H1 (cell line): ENCODE measurements around the gene EDEM2. TPM values are rescaled to one million over a fixed set of nuclear protein-coding genes. Genes with fewer than 3 reads are reported as not detected.

Experiments used
- CTCF ChIA-PET: fragments of 300-600 bp; sonication (Branson Sonifier 250); formaldehyde crosslinking; loops from one replicate; lab custom pipeline; 2021; ENCODE audit not compliant: partially characterized antibody; lab: Charles Lee
- POLR2A ChIA-PET: fragments of 300-600 bp; sonication (Branson Sonifier 250); formaldehyde crosslinking; loops from one replicate; lab custom pipeline; 2021; ENCODE audit warnings: inconsistent platforms; ENCODE audit not compliant: partially characterized antibody; lab: Charles Lee
- DNase-seq, 2 experiments: peaks; one replicate each; pipeline versions ENCODE4 v3.0.0 to v3.0.0-alpha.2; 2010 to 2022; ENCODE audit warnings: low spot score in 2 of 2, low read depth in 1 of 2, mixed read lengths in 1 of 2
- FAIRE-seq: peaks from 2 replicates; lab custom pipeline; 2011; peaks lifted over from hg19 to GRCh38; lab: Jason Lieb, UNC
- H2AFZ ChIP-seq: 2 replicates; pipeline ENCODE4 v1.8.1; 2012; ENCODE audit warnings: low read length, inconsistent platforms
- H2AK5ac ChIP-seq: 2 replicates; pipeline ENCODE4 v1.6.1; 2013; ENCODE audit warnings: low read depth, low read length
- H2BK120ac ChIP-seq: replicated peaks from 2 replicates; pipeline ENCODE3; 2013; ENCODE audit warnings: low read depth, low read length, inconsistent platforms
- H2BK12ac ChIP-seq: 2 replicates; pipeline ENCODE4 v1.6.1; 2013; ENCODE audit warnings: low read depth, low read length
- H2BK15ac ChIP-seq: 2 replicates; pipeline ENCODE4 v1.6.1; 2013; ENCODE audit warnings: low read length
- H2BK20ac ChIP-seq: 2 replicates; pipeline ENCODE4 v1.6.1; 2013; ENCODE audit warnings: low read length
- H2BK5ac ChIP-seq: 2 replicates; pipeline ENCODE4 v1.6.1; 2013; ENCODE audit warnings: low read depth, low read length
- H3K14ac ChIP-seq: 2 replicates; pipeline ENCODE4 v1.6.1; 2013; ENCODE audit warnings: inconsistent platforms; ENCODE audit not compliant: insufficient read length
- H3K18ac ChIP-seq: 2 replicates; pipeline ENCODE4 v1.6.1; 2013; ENCODE audit warnings: low read length; ENCODE audit errors: extremely low read depth
- H3K23ac ChIP-seq: 2 replicates; pipeline ENCODE4 v1.6.1; 2013; ENCODE audit warnings: inconsistent platforms; ENCODE audit not compliant: insufficient read length
- H3K23me2 ChIP-seq: 2 replicates; pipeline ENCODE4 v1.6.1; 2013; ENCODE audit warnings: low read depth, low read length
- H3K27ac ChIP-seq: 2 replicates; pipeline ENCODE4 v1.6.1; 2011; ENCODE audit warnings: low read depth, low read length, inconsistent platforms
- H3K27me3 ChIP-seq, 4 experiments: replicated peaks in 1 of 4; 1 replicate in 1 of 4; 2 replicates in 3 of 4; pipeline versions ENCODE4 v1.6.1 to v1.8.1; 2011 to 2013; ENCODE audit warnings: low read length in 3 of 4, mild to moderate bottlenecking in 3 of 4, inconsistent platforms in 2 of 4, mixed read lengths in 2 of 4, moderate library complexity in 1 of 4; ENCODE audit not compliant: control insufficient read depth in 3 of 4, insufficient read depth in 3 of 4; ENCODE audit errors: extremely low read depth in 1 of 4
- H3K36me3 ChIP-seq, 4 experiments: 2 replicates each; pipeline versions ENCODE4 v1.6.1 to v1.8.1; 2011 to 2013; ENCODE audit warnings: mild to moderate bottlenecking in 4 of 4, low read length in 3 of 4, moderate library complexity in 2 of 4, control low read depth in 1 of 4, inconsistent platforms in 1 of 4; ENCODE audit not compliant: insufficient read depth in 4 of 4, control insufficient read depth in 2 of 4
- H3K4ac ChIP-seq: replicated peaks from 2 replicates; pipeline ENCODE3; 2013; ENCODE audit warnings: low read length, low read depth, mixed read lengths, inconsistent platforms; ENCODE audit not compliant: insufficient read length
- H3K4me1 ChIP-seq, 4 experiments: replicated peaks in 1 of 4; 1 replicate in 1 of 4; 2 replicates in 3 of 4; pipeline versions ENCODE4 v1.6.1 to v1.8.1; 2011 to 2013; ENCODE audit warnings: low read length in 3 of 4, inconsistent platforms in 2 of 4, mixed read lengths in 1 of 4; ENCODE audit not compliant: insufficient read depth in 4 of 4, control insufficient read depth in 3 of 4
- H3K4me2 ChIP-seq, 2 experiments: 2 replicates each; pipeline versions ENCODE4 v1.6.1 to v1.8.1; 2011 to 2013; ENCODE audit warnings: low read depth in 2 of 2, low read length in 2 of 2, control low read depth in 1 of 2, inconsistent platforms in 1 of 2, mild to moderate bottlenecking in 1 of 2; ENCODE audit not compliant: insufficient read depth in 1 of 2
- H3K4me3 ChIP-seq, 4 experiments: fragments of 200-600, 300-600 bp in 1 of 4; sonication (generic), shearing (Covaris generic), sonication (Bioruptor Twin) in 1 of 4; 2 replicates each; pipeline versions ENCODE4 v1.5.1 to v1.8.1; 2011 to 2016; ENCODE audit warnings: low read length in 4 of 4, low read depth in 3 of 4, control low read depth in 2 of 4, inconsistent platforms in 2 of 4, mild to moderate bottlenecking in 2 of 4, mixed read lengths in 1 of 4, moderate library complexity in 1 of 4; ENCODE audit not compliant: insufficient read depth in 2 of 4; ENCODE audit errors: extremely low read depth in 1 of 4
- H3K56ac ChIP-seq: replicated peaks from 2 replicates; pipeline ENCODE3; 2013; ENCODE audit warnings: low read depth, mild to moderate bottlenecking, mixed read lengths, low read length, inconsistent platforms; ENCODE audit not compliant: insufficient read length
- H3K79me1 ChIP-seq: 2 replicates; pipeline ENCODE4 v1.6.1; 2013; ENCODE audit warnings: low read depth, low read length, control low read depth
- H3K79me2 ChIP-seq, 2 experiments: 2 replicates each; pipeline versions ENCODE4 v1.6.1 to v1.8.1; 2012 to 2013; ENCODE audit warnings: low read length in 2 of 2, mild to moderate bottlenecking in 2 of 2, inconsistent platforms in 1 of 2; ENCODE audit not compliant: insufficient read depth in 2 of 2, control insufficient read depth in 1 of 2
- H3K9ac ChIP-seq, 4 experiments: replicated peaks in 1 of 4; 1 replicate in 1 of 4; 2 replicates in 3 of 4; pipeline versions ENCODE4 v1.6.1 to v1.8.1; 2011 to 2013; ENCODE audit warnings: low read depth in 3 of 4, low read length in 3 of 4, control low read depth in 2 of 4, mild to moderate bottlenecking in 2 of 4, moderate library complexity in 2 of 4, inconsistent platforms in 1 of 4; ENCODE audit errors: extremely low read depth in 1 of 4
- H3K9me3 ChIP-seq, 2 experiments: 2 replicates each; pipeline versions ENCODE4 v1.6.1 to v1.8.1; 2012 to 2013; ENCODE audit warnings: mild to moderate bottlenecking in 2 of 2, moderate library complexity in 2 of 2, control low read depth in 1 of 2, inconsistent platforms in 1 of 2, low read depth in 1 of 2, low read length in 1 of 2, mixed read lengths in 1 of 2; ENCODE audit not compliant: insufficient read depth in 2 of 2
- H4K20me1 ChIP-seq, 2 experiments: replicated peaks in 1 of 2; 2 replicates each; pipeline versions ENCODE3 to v1.8.1; 2011 to 2013; ENCODE audit warnings: inconsistent platforms in 2 of 2, low read length in 2 of 2, mild to moderate bottlenecking in 1 of 2; ENCODE audit not compliant: insufficient read depth in 2 of 2, control insufficient read depth in 1 of 2
- H4K5ac ChIP-seq: 2 replicates; pipeline ENCODE4 v1.6.1; 2013; ENCODE audit warnings: low read length, low read depth, mixed read lengths, inconsistent platforms; ENCODE audit not compliant: insufficient read length
- H4K8ac ChIP-seq: 2 replicates; pipeline ENCODE4 v1.8.0; 2013; ENCODE audit warnings: mild to moderate bottlenecking, moderate library complexity, low read length, inconsistent platforms; ENCODE audit not compliant: insufficient read depth; ENCODE audit errors: extremely low read depth
- H4K91ac ChIP-seq: replicated peaks from 2 replicates; pipeline ENCODE3; 2013; ENCODE audit warnings: low read length, mixed read lengths, inconsistent platforms; ENCODE audit not compliant: insufficient read length
- BRCA1 ChIP-seq: IDR thresholded peaks from 2 replicates; pipeline ENCODE4 v1.6.1; 2012; ENCODE audit warnings: low read depth, low read length, improper control_type of control experiment
- CTCF ChIP-seq, 3 experiments: IDR thresholded peaks; 1 replicate in 2 of 3; 2 replicates in 1 of 3; pipeline versions ENCODE4 v1.5.1 to v1.6.1; 2011; ENCODE audit warnings: low read length in 3 of 3, mild to moderate bottlenecking in 3 of 3, inconsistent platforms in 2 of 3, low read depth in 1 of 3, moderate library complexity in 1 of 3; ENCODE audit not compliant: insufficient read depth in 1 of 3; ENCODE audit errors: control extremely low read depth in 1 of 3
- JUND ChIP-seq: IDR thresholded peaks from 2 replicates; pipeline ENCODE4 v1.6.1; 2011; ENCODE audit warnings: mild to moderate bottlenecking, improper control_type of control experiment, low read length
- MAX ChIP-seq: IDR thresholded peaks from 2 replicates; pipeline ENCODE4 v1.6.1; 2012; ENCODE audit warnings: inconsistent platforms
- POU5F1 ChIP-seq: IDR thresholded peaks from 2 replicates; pipeline ENCODE4 v1.6.1; 2011; ENCODE audit warnings: low read depth, mild to moderate bottlenecking, low read length, moderate library complexity
- RXRA ChIP-seq: IDR thresholded peaks from 2 replicates; pipeline ENCODE4 v1.6.1; 2011; ENCODE audit warnings: low read depth, mild to moderate bottlenecking, low read length, moderate library complexity; ENCODE audit not compliant: insufficient read depth
- TAF7 ChIP-seq: optimal IDR thresholded peaks from 2 replicates; pipeline ENCODE3; 2011; ENCODE audit warnings: low read depth, mild to moderate bottlenecking, inconsistent platforms, low read length, moderate library complexity, borderline replicate concordance
- ZNF274 ChIP-seq: IDR thresholded peaks from 2 replicates; pipeline ENCODE4 v1.7.0; 2012; ENCODE audit warnings: low read length, borderline replicate concordance; ENCODE audit errors: extremely low read depth
- WGBS, 2 experiments: shearing (Covaris generic) in 1 of 2; methylation state at CpG; one replicate each; pipeline versions ENCODE4 v1.1.6 to v1.1.7; 2013 to 2015; ENCODE audit warnings: low lambda C conversion rate in 2 of 2, mixed read lengths in 2 of 2, inconsistent platforms in 1 of 2, low coverage in 1 of 2, missing lambda C conversion rate in 1 of 2; ENCODE audit not compliant: insufficient replicate concordance in 2 of 2, insufficient coverage in 1 of 2, insufficient read length in 1 of 2; ENCODE audit errors: extremely low coverage in 1 of 2, missing lambda C conversion rate in 1 of 2; 5-methylcytosine and 5-hydroxymethylcytosine counted together
- polyA plus RNA-seq, 7 experiments: library from polyadenylated mRNA; depleted of rRNA in 3 of 7; stranded (reverse) in 5 of 7; unstranded in 2 of 7; fragments of >200 nt in 5 of 7; fragments of 200-250 nt in 2 of 7; gene quantifications; 1 replicate in 5 of 7; 2 replicates in 1 of 7; 4 replicates in 1 of 7; pipeline versions ENCODE4 v1.2.1 to v1.2.3, GENCODE V29; 2011 to 2013; ENCODE audit warnings: missing spikeins in 2 of 7, mixed read lengths in 2 of 7
- total RNA-seq: library from RNA; stranded (reverse); fragmentation: NEBNext Ultra II Directional; extraction: Animal tissue kit (Norgen Biotek cat#: 25700); gene quantifications from 2 replicates; pipeline ENCODE4 v1.2.1, GENCODE V29; 2021

The EDEM2 gene
- total and polyA plus RNA-seq, 2 of the 8 experiments (the other 6 are each of a cell fraction or from before 2014, with no cell fraction given) = 15.2 to 19.6 TPM

GRCh38 chr20:35122756-35123405 is 24.3 kb downstream of the EDEM2 start:
- ChIA-PET CTCF (interaction anchor here (0.7 kb wide), 1 partner anchor 27 kb away, joined by 4 read pairs; no protein-coding TSS in a partner anchor), POLR2A (no interaction called here)
- 85% methylated on average over 5 of the region's 5 CpGs; no CpG with 5 or more reads in 1 of the 2 experiments for WGBS, 2 experiments

More at GRCh38 chr20:35122756-35123405, 24.3 kb downstream of the EDEM2 start:
- H3K18ac ChIP-seq = no peak overlapping the region
- H3K4ac ChIP-seq = no peak overlapping the region
- no peak overlapping the region for H3K23ac ChIP-seq
- FAIRE-seq = no peak
- no peak overlapping the region for H3K9ac ChIP-seq
- H2BK120ac ChIP-seq = no peak overlapping the region
- no peak overlapping the region for H3K14ac ChIP-seq
- no peak overlapping the region for H3K27ac ChIP-seq
- H3K23me2 ChIP-seq = no peaks in the 10 kb centered on the region
- no peak overlapping the region for H3K4me3 ChIP-seq
- no peak overlapping the region for H2BK5ac ChIP-seq
- no peaks in the 10 kb centered on the region for H3K27me3 ChIP-seq
- no peak overlapping the region for H2BK15ac ChIP-seq
- no peaks in the 10 kb centered on the region for H3K4me1 ChIP-seq
- H2BK12ac ChIP-seq = no peak overlapping the region
- H4K8ac ChIP-seq = no peak overlapping the region
- no peak overlapping the region for H4K5ac ChIP-seq
- no peak overlapping the region for H3K4me2 ChIP-seq
- H4K91ac ChIP-seq = no peak overlapping the region
- H4K20me1 ChIP-seq = no peaks in the 10 kb centered on the region
- no peak overlapping the region for H2BK20ac ChIP-seq
- no peak overlapping the region for H3K56ac ChIP-seq
- no peaks in the 10 kb centered on the region for H3K9me3 ChIP-seq
- H2AK5ac ChIP-seq = no peak overlapping the region
- H3K36me3 ChIP-seq = peaks cover 11 to 55% (median 32%) of the 10 kb centered on the region in 4 experiments; a peak in 7 of 8 replicates
- no peaks in the 10 kb centered on the region for H3K79me2 ChIP-seq
- DNase-seq = no peak
- H3K79me1 ChIP-seq = no peaks in the 10 kb centered on the region
- TF ChIP-seq MAX (no peak), POU5F1 (no peak), CTCF (IDR thresholded peaks at IDR 0.05; ENCODE audit: control extremely low read depth in 1 of 3, insufficient read depth in 1 of 3, low read depth in 1 of 3, low read length in 3 of 3) (no peak), TAF7 (no peak), RXRA (no peak), ZNF274 (no peak), BRCA1 (no peak), JUND (no peak)
- H2AFZ ChIP-seq = no peak overlapping the region
